H9 (cell line): Measurements from ENCODE around the gene NEURL1. TPM values are rescaled to one million over a fixed set of nuclear protein-coding genes. Genes with fewer than 3 reads are reported as not detected.

Experiments
- DNase-seq: peaks from one replicate; pipeline ENCODE4 v3.0.0-alpha.2; 2017
- H2AFZ ChIP-seq: one replicate; pipeline ENCODE4 v1.6.1; 2013; ENCODE audit warnings: mild to moderate bottlenecking, low read length, control low read depth, moderate library complexity
- H2AK5ac ChIP-seq: 2 replicates; pipeline ENCODE4 v1.6.1; 2013; ENCODE audit warnings: low read length, control low read depth, mixed read lengths; ENCODE audit not compliant: insufficient read length
- H2BK120ac ChIP-seq: one replicate; pipeline ENCODE4 v1.6.1; 2013; ENCODE audit warnings: low read depth, mild to moderate bottlenecking, low read length, control low read depth, inconsistent platforms; ENCODE audit not compliant: poor library complexity, severe bottlenecking
- H2BK12ac ChIP-seq: 2 replicates; pipeline ENCODE4 v1.6.1; 2013; ENCODE audit warnings: low read length, control low read depth, mixed read lengths, low read depth; ENCODE audit not compliant: insufficient read length
- H2BK15ac ChIP-seq: 2 replicates; pipeline ENCODE4 v1.6.1; 2013; ENCODE audit warnings: low read depth, low read length, control low read depth
- H2BK20ac ChIP-seq: one replicate; pipeline ENCODE4 v1.6.1; 2013; ENCODE audit warnings: low read depth, mild to moderate bottlenecking, low read length, control low read depth, inconsistent platforms; ENCODE audit not compliant: poor library complexity, severe bottlenecking
- H2BK5ac ChIP-seq: 2 replicates; pipeline ENCODE4 v1.6.1; 2013; ENCODE audit warnings: low read length, control low read depth, mixed read lengths; ENCODE audit not compliant: insufficient read length
- H3K14ac ChIP-seq: 2 replicates; pipeline ENCODE4 v1.6.1; 2013; ENCODE audit warnings: low read length, control low read depth; ENCODE audit not compliant: insufficient read depth
- H3K18ac ChIP-seq: 2 replicates; pipeline ENCODE4 v1.6.1; 2013; ENCODE audit warnings: low read depth, mild to moderate bottlenecking, mixed read lengths, low read length, control low read depth; ENCODE audit not compliant: insufficient read length
- H3K23ac ChIP-seq: 2 replicates; pipeline ENCODE4 v1.6.1; 2013; ENCODE audit warnings: low read length, control low read depth, mixed read lengths, low read depth; ENCODE audit not compliant: insufficient read length
- H3K23me2 ChIP-seq: 2 replicates; pipeline ENCODE4 v1.6.1; 2013; ENCODE audit warnings: low read depth, mild to moderate bottlenecking, mixed read lengths, low read length, control low read depth; ENCODE audit not compliant: insufficient read length, poor library complexity, severe bottlenecking
- H3K27ac ChIP-seq: 2 replicates; pipeline ENCODE4 v1.5.1; 2013; ENCODE audit warnings: low read length, control low read depth, mixed read lengths, low read depth; ENCODE audit not compliant: insufficient read length
- H3K27me3 ChIP-seq: 2 replicates; pipeline ENCODE4 v1.6.1; 2013; ENCODE audit warnings: low read length, control low read depth, inconsistent platforms; ENCODE audit not compliant: insufficient read depth
- H3K4ac ChIP-seq: 2 replicates; pipeline ENCODE4 v1.6.1; 2013; ENCODE audit warnings: low read depth, mild to moderate bottlenecking, control low read depth, inconsistent platforms, low read length, moderate library complexity
- H3K4me1 ChIP-seq: 2 replicates; pipeline ENCODE4 v1.6.1; 2013; ENCODE audit warnings: low read length, control low read depth, inconsistent platforms; ENCODE audit not compliant: insufficient read depth
- H3K4me2 ChIP-seq: 2 replicates; pipeline ENCODE4 v1.6.1; 2013; ENCODE audit warnings: low read length, control low read depth, mixed read lengths; ENCODE audit not compliant: insufficient read length, insufficient read depth
- H3K56ac ChIP-seq: 2 replicates; pipeline ENCODE4 v1.6.1; 2013; ENCODE audit warnings: low read depth, mild to moderate bottlenecking, mixed read lengths, low read length, control low read depth; ENCODE audit not compliant: insufficient read length
- H3K79me1 ChIP-seq: 2 replicates; pipeline ENCODE4 v1.6.1; 2013; ENCODE audit warnings: low read depth, mild to moderate bottlenecking, moderate library complexity, low read length, control low read depth, inconsistent platforms; ENCODE audit not compliant: insufficient read depth, poor library complexity, severe bottlenecking
- H3K79me2 ChIP-seq: 2 replicates; pipeline ENCODE4 v1.6.1; 2013; ENCODE audit warnings: low read length, control low read depth, inconsistent platforms; ENCODE audit not compliant: insufficient read depth
- H3K9ac ChIP-seq: 2 replicates; pipeline ENCODE4 v1.6.1; 2013; ENCODE audit warnings: low read length, control low read depth, mixed read lengths; ENCODE audit not compliant: insufficient read length; ENCODE audit errors: extremely low read depth
- H3K9me3 ChIP-seq: one replicate; pipeline ENCODE4 v1.6.1; 2013; ENCODE audit warnings: low read depth, low read length, inconsistent platforms; ENCODE audit not compliant: control insufficient read depth
- H3T11ph ChIP-seq: one replicate; pipeline ENCODE4 v1.6.1; 2013; ENCODE audit warnings: mild to moderate bottlenecking, low read length, control low read depth, inconsistent platforms
- H4K20me1 ChIP-seq: one replicate; pipeline ENCODE4 v1.6.1; 2013; ENCODE audit not compliant: control insufficient read depth, insufficient read length, insufficient read depth
- H4K5ac ChIP-seq: 2 replicates; pipeline ENCODE4 v1.6.1; 2013; ENCODE audit warnings: low read depth, mild to moderate bottlenecking, mixed read lengths, low read length, control low read depth; ENCODE audit not compliant: insufficient read length
- H4K8ac ChIP-seq: replicated peaks from 2 replicates; pipeline ENCODE4 v1.6.1; 2013; ENCODE audit warnings: low read length, control low read depth, mixed read lengths, low read depth; ENCODE audit not compliant: insufficient read length
- H4K91ac ChIP-seq: 2 replicates; pipeline ENCODE4 v1.6.1; 2013; ENCODE audit warnings: low read depth, mild to moderate bottlenecking, moderate library complexity, mixed read lengths, low read length, control low read depth; ENCODE audit not compliant: insufficient read length
- H3K27ac Mint-ChIP-seq, 3 experiments: 2 replicates in 2 of 3; 3 replicates in 1 of 3; pipeline ENCODE4 v1.8.0; 2020 to 2021; ENCODE audit warnings: mixed read lengths in 3 of 3, mild to moderate bottlenecking in 1 of 3, moderate library complexity in 1 of 3
- H3K27me3 Mint-ChIP-seq: 2 replicates; pipeline ENCODE4 v1.8.0; 2021; ENCODE audit warnings: low read depth, mild to moderate bottlenecking, moderate library complexity, mixed read lengths
- H3K36me3 Mint-ChIP-seq, 3 experiments: 2 replicates in 2 of 3; 3 replicates in 1 of 3; pipeline ENCODE4 v1.8.0; 2020 to 2021; ENCODE audit warnings: low read depth in 3 of 3, mixed read lengths in 3 of 3; ENCODE audit not compliant: insufficient read depth in 1 of 3
- H3K4me1 Mint-ChIP-seq, 2 experiments: 2 replicates each; pipeline ENCODE4 v1.8.0; 2020; ENCODE audit warnings: mixed read lengths in 2 of 2
- H3K4me3 Mint-ChIP-seq, 2 experiments: 2 replicates in 1 of 2; 3 replicates in 1 of 2; pipeline ENCODE4 v1.8.0; 2020 to 2021; ENCODE audit warnings: mild to moderate bottlenecking in 2 of 2, mixed read lengths in 2 of 2, moderate library complexity in 1 of 2
- H3K9me3 Mint-ChIP-seq, 2 experiments: 2 replicates in 1 of 2; 3 replicates in 1 of 2; pipeline ENCODE4 v1.8.0; 2020; ENCODE audit warnings: mild to moderate bottlenecking in 2 of 2, mixed read lengths in 2 of 2, moderate library complexity in 1 of 2
- WGBS: extraction: QIAGEN DNeasy Blood & Tissue Kit; methylation state at CpG from one replicate; pipeline ENCODE4 v1.1.7; 2013; ENCODE audit warnings: missing lambda C conversion rate, low lambda C conversion rate, mixed read lengths; ENCODE audit not compliant: insufficient read length; ENCODE audit errors: extremely low coverage; 5-methylcytosine and 5-hydroxymethylcytosine counted together
- total RNA-seq: library from RNA; stranded (reverse); gene quantifications from 2 replicates; pipeline ENCODE4 v1.2.1, GENCODE V29; 2021
- TF ChIP-seq, protein P1 (sequence below): fragments of 200-600 bp; sonication (generic); conservative IDR thresholded peaks from 3 replicates; pipeline ENCODE4 v1.8.0; 2021; ENCODE audit warnings: antibody characterized with exemption, mild to moderate bottlenecking

The NEURL1 gene
- total RNA-seq, 1 experiment from 2014 or later = 1.2 TPM

DNA sequence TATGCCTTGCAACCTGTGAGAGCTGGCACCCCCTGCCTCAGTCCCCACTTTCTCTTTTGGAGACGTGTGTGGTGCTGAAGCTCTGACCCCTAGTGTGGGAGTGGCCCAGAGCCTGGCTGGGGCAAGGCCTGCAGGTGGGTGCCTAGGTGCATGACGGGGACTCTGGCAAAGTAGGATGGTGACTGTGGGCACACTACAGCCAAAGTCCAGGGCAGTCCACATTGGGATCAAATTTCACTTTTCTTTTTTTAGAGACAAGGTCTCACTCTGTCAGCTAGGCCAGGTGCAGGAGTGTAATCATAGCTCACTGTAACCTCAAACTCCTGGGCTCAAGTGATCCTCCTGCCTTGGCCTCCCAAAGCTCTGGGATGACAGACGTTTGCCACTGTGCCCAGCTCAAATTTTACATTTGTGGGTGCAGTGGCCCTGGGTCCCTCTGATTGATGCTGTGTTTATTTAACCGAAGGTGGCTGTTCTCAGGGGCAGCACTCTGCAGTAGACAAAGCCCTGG lies 52.3 kb downstream of the NEURL1 start:
- Mint-ChIP-seq H3K36me3 (no peaks in the 10 kb centered on the region), H3K4me3 (no peak overlapping the region), H3K27me3 (peaks cover 8% of the 10 kb centered on the region), H3K27ac (no peak overlapping the region), H3K4me1 (peaks cover 18 to 36% of the 10 kb centered on the region in 2 experiments), H3K9me3 (no peaks in the 10 kb centered on the region)
- no peak overlapping the region for H3K23ac ChIP-seq
- H3K23me2 ChIP-seq = no peaks in the 10 kb centered on the region
- no peak overlapping the region for H4K5ac ChIP-seq
- no peaks in the 10 kb centered on the region for H3K79me2 ChIP-seq
- H3K9me3 ChIP-seq = no peaks in the 10 kb centered on the region
- no peak overlapping the region for H2BK5ac ChIP-seq
- H3K56ac ChIP-seq = no peak overlapping the region
- peaks cover 4% of the 10 kb centered on the region; the same call in 1 of the 2 replicates for H3K4me1 ChIP-seq
- H3K4ac ChIP-seq = no peak overlapping the region
- H4K91ac ChIP-seq = no peak overlapping the region
- peak; percentile 14 for DNase-seq
- H3K79me1 ChIP-seq = no peaks in the 10 kb centered on the region
- H3K9ac ChIP-seq = no peak overlapping the region
- no peak overlapping the region for H3K18ac ChIP-seq
- WGBS = no CpG with 5 or more reads among the region's 4 CpGs
- H2AK5ac ChIP-seq = no peak overlapping the region
- H4K20me1 ChIP-seq = no peaks in the 10 kb centered on the region
- no peak overlapping the region for H3K14ac ChIP-seq
- H3T11ph ChIP-seq = no peak overlapping the region
- TF ChIP-seq, protein P1, sequence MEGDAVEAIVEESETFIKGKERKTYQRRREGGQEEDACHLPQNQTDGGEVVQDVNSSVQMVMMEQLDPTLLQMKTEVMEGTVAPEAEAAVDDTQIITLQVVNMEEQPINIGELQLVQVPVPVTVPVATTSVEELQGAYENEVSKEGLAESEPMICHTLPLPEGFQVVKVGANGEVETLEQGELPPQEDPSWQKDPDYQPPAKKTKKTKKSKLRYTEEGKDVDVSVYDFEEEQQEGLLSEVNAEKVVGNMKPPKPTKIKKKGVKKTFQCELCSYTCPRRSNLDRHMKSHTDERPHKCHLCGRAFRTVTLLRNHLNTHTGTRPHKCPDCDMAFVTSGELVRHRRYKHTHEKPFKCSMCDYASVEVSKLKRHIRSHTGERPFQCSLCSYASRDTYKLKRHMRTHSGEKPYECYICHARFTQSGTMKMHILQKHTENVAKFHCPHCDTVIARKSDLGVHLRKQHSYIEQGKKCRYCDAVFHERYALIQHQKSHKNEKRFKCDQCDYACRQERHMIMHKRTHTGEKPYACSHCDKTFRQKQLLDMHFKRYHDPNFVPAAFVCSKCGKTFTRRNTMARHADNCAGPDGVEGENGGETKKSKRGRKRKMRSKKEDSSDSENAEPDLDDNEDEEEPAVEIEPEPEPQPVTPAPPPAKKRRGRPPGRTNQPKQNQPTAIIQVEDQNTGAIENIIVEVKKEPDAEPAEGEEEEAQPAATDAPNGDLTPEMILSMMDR = no peak
- no peak overlapping the region for H2AFZ ChIP-seq
- H3K27me3 ChIP-seq = no peaks in the 10 kb centered on the region
- H4K8ac ChIP-seq = no peak overlapping the region
- no peak overlapping the region for H2BK12ac ChIP-seq
- no peak overlapping the region for H2BK20ac ChIP-seq
- H2BK15ac ChIP-seq = no peak overlapping the region
- H2BK120ac ChIP-seq = no peak overlapping the region
- H3K27ac ChIP-seq = no peak overlapping the region
- no peak overlapping the region for H3K4me2 ChIP-seq
